H1 (cell line): ENCODE results near the gene NAV2. TPM values are rescaled to one million over a fixed set of nuclear protein-coding genes. Genes with fewer than 3 reads are reported as not detected.
A peak's percentile ranks its signal among the peaks of the same experiment; 100 is the strongest.

Experiments
- CTCF ChIA-PET: fragments of 300-600 bp; sonication (Branson Sonifier 250); formaldehyde crosslinking; loops from one replicate; lab custom pipeline; 2021; ENCODE audit not compliant: partially characterized antibody; lab: Charles Lee
- POLR2A ChIA-PET: fragments of 300-600 bp; sonication (Branson Sonifier 250); formaldehyde crosslinking; loops from one replicate; lab custom pipeline; 2021; ENCODE audit warnings: inconsistent platforms; ENCODE audit not compliant: partially characterized antibody; lab: Charles Lee
- DNase-seq, 2 experiments: peaks; one replicate each; pipeline versions ENCODE4 v3.0.0 to v3.0.0-alpha.2; 2010 to 2022; ENCODE audit warnings: low spot score in 2 of 2, low read depth in 1 of 2, mixed read lengths in 1 of 2
- FAIRE-seq: peaks from 2 replicates; lab custom pipeline; 2011; peaks lifted over from hg19 to GRCh38; lab: Jason Lieb, UNC
- H2AFZ ChIP-seq: 2 replicates; pipeline ENCODE4 v1.8.1; 2012; ENCODE audit warnings: low read length, inconsistent platforms
- H2AK5ac ChIP-seq: 2 replicates; pipeline ENCODE4 v1.6.1; 2013; ENCODE audit warnings: low read depth, low read length
- H2BK120ac ChIP-seq: replicated peaks from 2 replicates; pipeline ENCODE3; 2013; ENCODE audit warnings: low read depth, low read length, inconsistent platforms
- H2BK12ac ChIP-seq: 2 replicates; pipeline ENCODE4 v1.6.1; 2013; ENCODE audit warnings: low read depth, low read length
- H2BK15ac ChIP-seq: 2 replicates; pipeline ENCODE4 v1.6.1; 2013; ENCODE audit warnings: low read length
- H2BK20ac ChIP-seq: 2 replicates; pipeline ENCODE4 v1.6.1; 2013; ENCODE audit warnings: low read length
- H2BK5ac ChIP-seq: 2 replicates; pipeline ENCODE4 v1.6.1; 2013; ENCODE audit warnings: low read depth, low read length
- H3K14ac ChIP-seq: 2 replicates; pipeline ENCODE4 v1.6.1; 2013; ENCODE audit warnings: inconsistent platforms; ENCODE audit not compliant: insufficient read length
- H3K18ac ChIP-seq: 2 replicates; pipeline ENCODE4 v1.6.1; 2013; ENCODE audit warnings: low read length; ENCODE audit errors: extremely low read depth
- H3K23ac ChIP-seq: 2 replicates; pipeline ENCODE4 v1.6.1; 2013; ENCODE audit warnings: inconsistent platforms; ENCODE audit not compliant: insufficient read length
- H3K23me2 ChIP-seq: 2 replicates; pipeline ENCODE4 v1.6.1; 2013; ENCODE audit warnings: low read depth, low read length
- H3K27ac ChIP-seq: 2 replicates; pipeline ENCODE4 v1.6.1; 2011; ENCODE audit warnings: low read depth, low read length, inconsistent platforms
- H3K27me3 ChIP-seq, 4 experiments: replicated peaks in 1 of 4; 1 replicate in 1 of 4; 2 replicates in 3 of 4; pipeline versions ENCODE4 v1.6.1 to v1.8.1; 2011 to 2013; ENCODE audit warnings: low read length in 3 of 4, mild to moderate bottlenecking in 3 of 4, inconsistent platforms in 2 of 4, mixed read lengths in 2 of 4, moderate library complexity in 1 of 4; ENCODE audit not compliant: control insufficient read depth in 3 of 4, insufficient read depth in 3 of 4; ENCODE audit errors: extremely low read depth in 1 of 4
- H3K36me3 ChIP-seq, 4 experiments: 2 replicates each; pipeline versions ENCODE4 v1.6.1 to v1.8.1; 2011 to 2013; ENCODE audit warnings: mild to moderate bottlenecking in 4 of 4, low read length in 3 of 4, moderate library complexity in 2 of 4, control low read depth in 1 of 4, inconsistent platforms in 1 of 4; ENCODE audit not compliant: insufficient read depth in 4 of 4, control insufficient read depth in 2 of 4
- H3K4ac ChIP-seq: replicated peaks from 2 replicates; pipeline ENCODE3; 2013; ENCODE audit warnings: low read length, low read depth, mixed read lengths, inconsistent platforms; ENCODE audit not compliant: insufficient read length
- H3K4me1 ChIP-seq, 4 experiments: replicated peaks in 1 of 4; 1 replicate in 1 of 4; 2 replicates in 3 of 4; pipeline versions ENCODE4 v1.6.1 to v1.8.1; 2011 to 2013; ENCODE audit warnings: low read length in 3 of 4, inconsistent platforms in 2 of 4, mixed read lengths in 1 of 4; ENCODE audit not compliant: insufficient read depth in 4 of 4, control insufficient read depth in 3 of 4
- H3K4me2 ChIP-seq, 2 experiments: 2 replicates each; pipeline versions ENCODE4 v1.6.1 to v1.8.1; 2011 to 2013; ENCODE audit warnings: low read depth in 2 of 2, low read length in 2 of 2, control low read depth in 1 of 2, inconsistent platforms in 1 of 2, mild to moderate bottlenecking in 1 of 2; ENCODE audit not compliant: insufficient read depth in 1 of 2
- H3K4me3 ChIP-seq, 4 experiments: fragments of 200-600, 300-600 bp in 1 of 4; sonication (generic), shearing (Covaris generic), sonication (Bioruptor Twin) in 1 of 4; 2 replicates each; pipeline versions ENCODE4 v1.5.1 to v1.8.1; 2011 to 2016; ENCODE audit warnings: low read length in 4 of 4, low read depth in 3 of 4, control low read depth in 2 of 4, inconsistent platforms in 2 of 4, mild to moderate bottlenecking in 2 of 4, mixed read lengths in 1 of 4, moderate library complexity in 1 of 4; ENCODE audit not compliant: insufficient read depth in 2 of 4; ENCODE audit errors: extremely low read depth in 1 of 4
- H3K56ac ChIP-seq: replicated peaks from 2 replicates; pipeline ENCODE3; 2013; ENCODE audit warnings: low read depth, mild to moderate bottlenecking, mixed read lengths, low read length, inconsistent platforms; ENCODE audit not compliant: insufficient read length
- H3K79me1 ChIP-seq: 2 replicates; pipeline ENCODE4 v1.6.1; 2013; ENCODE audit warnings: low read depth, low read length, control low read depth
- H3K79me2 ChIP-seq, 2 experiments: 2 replicates each; pipeline versions ENCODE4 v1.6.1 to v1.8.1; 2012 to 2013; ENCODE audit warnings: low read length in 2 of 2, mild to moderate bottlenecking in 2 of 2, inconsistent platforms in 1 of 2; ENCODE audit not compliant: insufficient read depth in 2 of 2, control insufficient read depth in 1 of 2
- H3K9ac ChIP-seq, 4 experiments: replicated peaks in 1 of 4; 1 replicate in 1 of 4; 2 replicates in 3 of 4; pipeline versions ENCODE4 v1.6.1 to v1.8.1; 2011 to 2013; ENCODE audit warnings: low read depth in 3 of 4, low read length in 3 of 4, control low read depth in 2 of 4, mild to moderate bottlenecking in 2 of 4, moderate library complexity in 2 of 4, inconsistent platforms in 1 of 4; ENCODE audit errors: extremely low read depth in 1 of 4
- H3K9me3 ChIP-seq, 2 experiments: 2 replicates each; pipeline versions ENCODE4 v1.6.1 to v1.8.1; 2012 to 2013; ENCODE audit warnings: mild to moderate bottlenecking in 2 of 2, moderate library complexity in 2 of 2, control low read depth in 1 of 2, inconsistent platforms in 1 of 2, low read depth in 1 of 2, low read length in 1 of 2, mixed read lengths in 1 of 2; ENCODE audit not compliant: insufficient read depth in 2 of 2
- H4K20me1 ChIP-seq, 2 experiments: replicated peaks in 1 of 2; 2 replicates each; pipeline versions ENCODE3 to v1.8.1; 2011 to 2013; ENCODE audit warnings: inconsistent platforms in 2 of 2, low read length in 2 of 2, mild to moderate bottlenecking in 1 of 2; ENCODE audit not compliant: insufficient read depth in 2 of 2, control insufficient read depth in 1 of 2
- H4K5ac ChIP-seq: 2 replicates; pipeline ENCODE4 v1.6.1; 2013; ENCODE audit warnings: low read length, low read depth, mixed read lengths, inconsistent platforms; ENCODE audit not compliant: insufficient read length
- H4K8ac ChIP-seq: 2 replicates; pipeline ENCODE4 v1.8.0; 2013; ENCODE audit warnings: mild to moderate bottlenecking, moderate library complexity, low read length, inconsistent platforms; ENCODE audit not compliant: insufficient read depth; ENCODE audit errors: extremely low read depth
- H4K91ac ChIP-seq: replicated peaks from 2 replicates; pipeline ENCODE3; 2013; ENCODE audit warnings: low read length, mixed read lengths, inconsistent platforms; ENCODE audit not compliant: insufficient read length
- CBX5 ChIP-seq: fragments of 300-800, 300-1000 bp; sonication (generic); IDR thresholded peaks from 2 replicates; pipeline ENCODE4 v1.7.1; 2016; ENCODE audit warnings: antibody characterized with exemption, low read length, low read depth
- FOSL1 ChIP-seq: IDR thresholded peaks from 2 replicates; pipeline ENCODE4 v1.6.1; 2011; ENCODE audit warnings: mild to moderate bottlenecking, low read depth, low read length, moderate library complexity; ENCODE audit not compliant: insufficient read depth
- KDM5A ChIP-seq: fragments of 200-600 bp; IDR thresholded peaks from 2 replicates; pipeline ENCODE4 v1.7.1; 2012; ENCODE audit warnings: mild to moderate bottlenecking, low read length, inconsistent platforms, mixed read lengths
- POLR2A ChIP-seq, 2 experiments: IDR thresholded peaks; 1 replicate in 1 of 2; 2 replicates in 1 of 2; pipeline ENCODE4 v1.6.1; 2011; ENCODE audit warnings: low read depth in 2 of 2, low read length in 2 of 2, mild to moderate bottlenecking in 2 of 2; ENCODE audit errors: control extremely low read depth in 1 of 2
- RNF2 ChIP-seq: fragments of 200-900, 300-1000 bp; sonication (generic); IDR thresholded peaks from 2 replicates; pipeline ENCODE4 v1.7.1; 2016; ENCODE audit warnings: borderline replicate concordance, low read depth, mild to moderate bottlenecking, antibody characterized with exemption, low read length; ENCODE audit not compliant: poor library complexity, severe bottlenecking; ENCODE audit errors: missing control alignments
- SIX5 ChIP-seq: IDR thresholded peaks from 2 replicates; pipeline ENCODE4 v1.6.1; 2011; ENCODE audit warnings: mild to moderate bottlenecking, low read depth, low read length
- SP1 ChIP-seq: IDR thresholded peaks from 2 replicates; pipeline ENCODE4 v1.6.1; 2011; ENCODE audit warnings: low read depth, low read length
- TBP ChIP-seq: IDR thresholded peaks from 2 replicates; pipeline ENCODE4 v1.6.1; 2011; ENCODE audit warnings: low read depth, low read length, improper control_type of control experiment
- WGBS, 2 experiments: shearing (Covaris generic) in 1 of 2; methylation state at CpG; one replicate each; pipeline versions ENCODE4 v1.1.6 to v1.1.7; 2013 to 2015; ENCODE audit warnings: low lambda C conversion rate in 2 of 2, mixed read lengths in 2 of 2, inconsistent platforms in 1 of 2, low coverage in 1 of 2, missing lambda C conversion rate in 1 of 2; ENCODE audit not compliant: insufficient replicate concordance in 2 of 2, insufficient coverage in 1 of 2, insufficient read length in 1 of 2; ENCODE audit errors: extremely low coverage in 1 of 2, missing lambda C conversion rate in 1 of 2; 5-methylcytosine and 5-hydroxymethylcytosine counted together
- polyA plus RNA-seq, 7 experiments: library from polyadenylated mRNA; depleted of rRNA in 3 of 7; stranded (reverse) in 5 of 7; unstranded in 2 of 7; fragments of >200 nt in 5 of 7; fragments of 200-250 nt in 2 of 7; gene quantifications; 1 replicate in 5 of 7; 2 replicates in 1 of 7; 4 replicates in 1 of 7; pipeline versions ENCODE4 v1.2.1 to v1.2.3, GENCODE V29; 2011 to 2013; ENCODE audit warnings: missing spikeins in 2 of 7, mixed read lengths in 2 of 7
- total RNA-seq: library from RNA; stranded (reverse); fragmentation: NEBNext Ultra II Directional; extraction: Animal tissue kit (Norgen Biotek cat#: 25700); gene quantifications from 2 replicates; pipeline ENCODE4 v1.2.1, GENCODE V29; 2021

NAV2 gene
- total and polyA plus RNA-seq, 2 of the 8 experiments (the other 6 are each of a cell fraction or from before 2014, with no cell fraction given) = 35.6 to 73.6 TPM

- no peak overlapping the region for H2AK5ac ChIP-seq
- H2BK12ac ChIP-seq = no peak overlapping the region
- ChIA-PET CTCF (interaction anchor here (0.6 to 6.0 kb wide), 7 partner anchors 12 to 435 kb away, joined by 3 to 37 read pairs (median 4); no protein-coding TSS in a partner anchor), POLR2A (interaction anchor here (0.7 kb wide), 1 partner anchor 160 kb away, joined by 3 read pairs; no protein-coding TSS in a partner anchor)
- no peak overlapping the region for H4K91ac ChIP-seq
- H3K4me3 ChIP-seq = no peak overlapping the region
- 95 to 100% methylated on average over 1 to 7 of the region's 7 CpGs for WGBS, 2 experiments
- no peak overlapping the region for H2BK5ac ChIP-seq
- H3K18ac ChIP-seq = no peak overlapping the region
- H3K79me1 ChIP-seq = no peaks in the 10 kb centered on the region
- no peak overlapping the region for H2BK20ac ChIP-seq
- no peak overlapping the region for H3K9ac ChIP-seq
- H3K9me3 ChIP-seq = no peaks in the 10 kb centered on the region
- peak overlapping the region; percentile 65; the same call in 1 of the 2 replicates for H4K8ac ChIP-seq
- H3K4me2 ChIP-seq = no peak overlapping the region
- TF ChIP-seq SIX5 = no peak
- no peak for TF ChIP-seq CBX5
- no peak for TF ChIP-seq TBP
- no peak for TF ChIP-seq FOSL1
- no peak for TF ChIP-seq SP1
- TF ChIP-seq KDM5A = no peak
- TF ChIP-seq RNF2 = no peak
- no peak for TF ChIP-seq POLR2A (IDR thresholded peaks at IDR 0.05; ENCODE audit: control extremely low read depth in 1 of 2, low read depth in 2 of 2, low read length in 2 of 2)
- FAIRE-seq = no peak
- no peaks in the 10 kb centered on the region for H3K23me2 ChIP-seq
- no peak overlapping the region for H3K23ac ChIP-seq
- H3K36me3 ChIP-seq = peaks cover 0 to 15% (median 3%) of the 10 kb centered on the region in 4 experiments; a peak in 4 of 8 replicates
- no peak overlapping the region for H2BK120ac ChIP-seq
- no peak overlapping the region for H3K56ac ChIP-seq
- no peak overlapping the region for H2BK15ac ChIP-seq
- no peaks in the 10 kb centered on the region; a peak in 1 of 7 replicates for H3K4me1 ChIP-seq
- no peaks in the 10 kb centered on the region for H4K20me1 ChIP-seq
- no peak overlapping the region for H4K5ac ChIP-seq
- H3K14ac ChIP-seq = no peak overlapping the region
- H3K79me2 ChIP-seq = no peaks in the 10 kb centered on the region; a peak in 1 of 4 replicates
- no peak overlapping the region for H3K4ac ChIP-seq
- no peak for DNase-seq
- H2AFZ ChIP-seq = no peak overlapping the region
- H3K27me3 ChIP-seq = no peaks in the 10 kb centered on the region
- H3K27ac ChIP-seq = no peak overlapping the region; the same call in 1 of the 2 replicates
Measured at GRCh38 chr11:19919050-19919561, 206.5 kb downstream of the NAV2 start.
